ENCODE measurements around the gene LTBP3.

LTBP3 gene

GRCh38 chr11:65492637-65493366 lies 65.4 kb downstream of the LTBP3 start:
- DNase-seq, result no peak

GRCh38 chr11:65492387-65492636 lies 65.8 kb downstream of the LTBP3 start:
- DNase-seq, result no peak

DNA sequence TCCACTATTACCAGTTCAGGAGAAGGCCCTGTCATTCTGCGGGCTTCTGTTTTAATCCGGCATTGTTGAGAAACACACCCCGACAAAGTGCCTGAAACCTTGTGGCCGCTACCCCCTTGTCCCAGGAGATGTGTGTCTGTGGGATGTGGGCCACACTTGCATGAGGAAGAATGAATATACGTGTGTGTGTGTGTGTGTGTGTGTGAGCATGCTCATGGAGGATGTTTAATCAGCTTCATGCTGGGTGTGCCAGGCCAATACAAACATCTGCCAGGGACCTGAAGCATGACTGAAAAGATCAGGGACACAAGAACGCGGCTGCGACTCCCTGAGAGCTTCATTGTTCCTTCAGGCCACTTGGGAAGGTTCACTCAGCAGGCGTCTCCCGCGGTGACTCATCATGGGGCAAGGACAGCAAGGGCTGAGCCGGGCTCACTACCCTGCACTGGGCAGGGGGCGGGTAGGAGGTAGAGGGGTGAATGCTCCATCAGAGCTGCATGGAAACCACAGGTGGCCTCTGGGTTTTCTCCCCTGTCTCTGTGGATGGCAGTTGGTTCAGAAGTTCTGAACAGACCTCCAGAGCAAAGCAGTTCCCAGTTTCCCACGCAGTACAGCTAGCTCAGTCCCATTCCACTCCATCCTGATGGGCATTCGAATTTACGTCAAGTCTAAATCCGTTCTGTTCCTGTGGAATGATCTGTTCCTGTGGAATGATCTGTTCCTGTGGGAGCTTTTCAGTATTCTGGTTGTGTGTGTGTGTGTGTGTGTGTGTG lies 66.4 kb downstream of the LTBP3 start:
- no peak for DNase-seq

GRCh38 chr11:65491163-65491465 lies 67.0 kb downstream of the LTBP3 start:
- DNase-seq, result no peak

DNA sequence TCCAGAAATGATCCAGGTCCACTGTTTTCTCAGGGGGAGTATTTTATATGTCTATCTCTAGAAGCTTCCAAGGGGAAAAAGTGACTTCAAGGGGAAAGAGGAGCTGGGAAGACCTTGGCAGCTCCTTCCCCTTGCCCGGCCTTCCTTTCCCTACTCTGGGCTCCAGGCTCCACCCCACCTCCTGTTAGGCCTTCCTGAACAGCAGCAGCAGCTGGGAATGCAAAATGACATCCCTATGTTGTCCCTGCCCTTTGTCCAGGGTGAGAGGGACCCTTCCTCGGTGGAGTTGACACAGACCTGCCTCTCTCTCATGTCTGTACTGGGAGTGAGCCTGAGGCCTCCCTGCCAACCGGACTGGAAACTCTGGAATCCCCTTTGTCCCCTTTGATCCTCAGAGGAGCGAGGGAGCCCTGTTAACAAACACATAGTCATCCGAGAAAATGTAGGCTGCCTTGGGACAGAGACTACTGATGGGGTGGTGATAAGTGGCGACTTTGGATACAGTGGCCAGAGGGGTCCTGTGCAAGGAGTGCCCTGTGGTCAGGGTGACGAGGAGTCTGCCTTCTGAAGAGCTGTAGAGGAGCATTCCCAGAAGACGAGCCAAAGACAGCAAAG lies 68.3 kb downstream of the LTBP3 start:
- no peak for DNase-seq

DNA sequence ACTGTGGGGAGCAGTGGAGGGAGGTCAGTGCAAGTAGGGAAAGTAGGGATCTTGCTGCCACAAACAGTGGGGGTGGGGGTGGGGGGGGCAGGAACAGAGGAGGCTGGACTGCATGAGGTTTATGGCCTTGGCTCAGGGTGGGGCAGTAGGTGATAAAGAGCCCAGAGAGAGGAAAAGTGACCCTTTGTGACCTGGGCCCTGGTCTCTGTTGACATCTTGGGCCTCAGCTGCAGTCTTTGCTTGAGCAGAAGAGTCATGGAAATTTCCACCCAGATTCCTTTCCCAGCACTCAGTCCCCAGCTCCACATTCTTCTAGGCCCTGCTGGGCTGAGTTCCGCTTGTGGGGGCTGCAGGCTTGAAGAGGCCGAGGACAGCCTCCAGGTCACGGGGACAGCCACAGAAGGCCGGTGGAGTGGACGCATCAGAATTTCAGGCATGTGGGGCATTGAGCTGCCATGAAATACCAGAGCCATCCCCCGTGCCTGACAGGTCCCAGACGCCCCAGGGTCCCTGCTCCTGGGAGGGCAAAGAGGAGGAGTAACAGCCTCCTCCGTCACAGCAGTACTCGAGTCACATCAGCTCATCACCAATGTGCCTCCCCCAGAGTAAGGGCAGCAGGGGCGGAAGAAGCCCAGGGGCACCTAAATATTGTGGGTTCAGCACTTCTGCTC lies 69.0 kb downstream of the LTBP3 start:
- DNase-seq, result no peak

Measured in SHP77 treated with DMSO at 0.1 percent for 48 hours (cell line).